ENCODE measurements around the gene NCKIPSD.

The NCKIPSD gene

DNA sequence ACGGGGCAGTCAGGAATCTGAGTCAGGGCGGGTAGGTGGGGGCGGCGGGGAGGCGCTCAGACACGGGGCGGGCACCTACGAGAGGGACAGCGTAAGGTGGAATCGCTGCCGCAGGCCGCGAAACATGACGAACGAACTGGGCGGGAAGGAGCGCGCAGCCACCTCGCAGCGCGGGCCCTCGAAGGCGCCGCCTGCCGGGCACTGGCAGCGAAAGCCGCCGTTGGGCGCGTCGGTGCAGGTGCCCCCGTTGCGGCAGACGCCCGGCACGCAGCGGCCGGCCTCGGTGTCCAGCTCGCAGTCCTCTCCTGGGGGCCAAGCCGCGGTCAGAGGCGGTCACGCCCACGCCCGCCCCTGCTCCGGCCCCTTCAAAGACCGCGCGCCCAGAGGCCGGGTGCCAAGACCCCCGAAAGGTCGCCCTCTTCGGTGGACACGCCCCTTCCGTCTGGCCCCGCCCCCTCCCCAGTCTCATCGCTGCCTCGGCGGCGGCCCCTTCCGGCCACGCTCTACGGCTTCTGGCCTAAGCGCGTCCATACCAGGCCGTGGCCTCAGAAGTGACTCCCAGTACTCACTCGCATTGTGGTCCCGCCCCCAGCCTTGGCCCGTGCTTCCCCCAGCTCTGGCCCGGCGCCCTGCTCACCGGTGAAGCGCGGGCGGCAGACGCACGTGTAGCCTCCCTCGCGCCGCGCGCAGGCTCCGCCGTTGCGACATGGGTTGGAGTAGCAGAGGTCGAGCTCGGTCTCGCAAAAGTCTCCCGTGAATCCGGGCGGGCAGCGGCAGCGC is 29.5 kb downstream of the NCKIPSD start:
- no peak overlapping the region for H3K27ac Mint-ChIP-seq
- peak; percentile 95 for DNase-seq
- H3K9me3 Mint-ChIP-seq = peaks cover 4% of the 10 kb centered on the region
- H3K27me3 Mint-ChIP-seq (ENCODE audit: low read depth, poor library complexity) = peaks cover 13% of the 10 kb centered on the region
- peaks cover 45% of the 10 kb centered on the region for H3K36me3 Mint-ChIP-seq (ENCODE audit: low read depth)
- peak overlapping the region; percentile 61 for H3K4me3 Mint-ChIP-seq
- TF ChIP-seq, protein P1, sequence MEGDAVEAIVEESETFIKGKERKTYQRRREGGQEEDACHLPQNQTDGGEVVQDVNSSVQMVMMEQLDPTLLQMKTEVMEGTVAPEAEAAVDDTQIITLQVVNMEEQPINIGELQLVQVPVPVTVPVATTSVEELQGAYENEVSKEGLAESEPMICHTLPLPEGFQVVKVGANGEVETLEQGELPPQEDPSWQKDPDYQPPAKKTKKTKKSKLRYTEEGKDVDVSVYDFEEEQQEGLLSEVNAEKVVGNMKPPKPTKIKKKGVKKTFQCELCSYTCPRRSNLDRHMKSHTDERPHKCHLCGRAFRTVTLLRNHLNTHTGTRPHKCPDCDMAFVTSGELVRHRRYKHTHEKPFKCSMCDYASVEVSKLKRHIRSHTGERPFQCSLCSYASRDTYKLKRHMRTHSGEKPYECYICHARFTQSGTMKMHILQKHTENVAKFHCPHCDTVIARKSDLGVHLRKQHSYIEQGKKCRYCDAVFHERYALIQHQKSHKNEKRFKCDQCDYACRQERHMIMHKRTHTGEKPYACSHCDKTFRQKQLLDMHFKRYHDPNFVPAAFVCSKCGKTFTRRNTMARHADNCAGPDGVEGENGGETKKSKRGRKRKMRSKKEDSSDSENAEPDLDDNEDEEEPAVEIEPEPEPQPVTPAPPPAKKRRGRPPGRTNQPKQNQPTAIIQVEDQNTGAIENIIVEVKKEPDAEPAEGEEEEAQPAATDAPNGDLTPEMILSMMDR (IDR thresholded peaks at IDR 0.05) = peak; percentile 61
- H3K4me1 Mint-ChIP-seq = peaks cover 34% of the 10 kb centered on the region

DNA sequence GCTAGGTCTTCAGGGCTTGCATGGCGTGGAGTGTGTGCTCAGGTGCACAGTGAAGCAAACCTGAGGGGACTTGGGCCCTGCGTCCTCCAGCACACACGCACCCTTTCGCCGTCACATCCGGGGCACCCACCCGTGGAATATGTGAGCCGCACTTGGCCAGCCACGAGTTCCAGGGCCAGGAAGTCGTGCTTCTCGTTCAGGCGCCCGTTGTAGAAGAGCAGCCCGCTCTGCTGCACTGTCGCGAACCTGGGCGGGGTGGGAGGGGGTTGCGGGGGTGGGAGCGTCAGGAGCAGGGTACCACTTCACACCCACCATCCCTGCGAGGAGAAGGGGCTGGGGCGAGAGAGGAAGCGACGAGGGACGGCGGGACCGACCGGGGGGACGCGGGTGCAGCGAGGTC is 30.1 kb downstream of the NCKIPSD start:
- Mint-ChIP-seq H3K27ac (no peak overlapping the region), H3K27me3 (ENCODE audit: low read depth, poor library complexity) (peaks cover 13% of the 10 kb centered on the region), H3K4me3 (peak overlapping the region; percentile 69), H3K4me1 (peaks cover 41% of the 10 kb centered on the region), H3K36me3 (ENCODE audit: low read depth) (peaks cover 50% of the 10 kb centered on the region), H3K9me3 (peaks cover 4% of the 10 kb centered on the region)
- TF ChIP-seq, protein P1 (IDR thresholded peaks at IDR 0.05) = no peak
- no peak for DNase-seq

DNA sequence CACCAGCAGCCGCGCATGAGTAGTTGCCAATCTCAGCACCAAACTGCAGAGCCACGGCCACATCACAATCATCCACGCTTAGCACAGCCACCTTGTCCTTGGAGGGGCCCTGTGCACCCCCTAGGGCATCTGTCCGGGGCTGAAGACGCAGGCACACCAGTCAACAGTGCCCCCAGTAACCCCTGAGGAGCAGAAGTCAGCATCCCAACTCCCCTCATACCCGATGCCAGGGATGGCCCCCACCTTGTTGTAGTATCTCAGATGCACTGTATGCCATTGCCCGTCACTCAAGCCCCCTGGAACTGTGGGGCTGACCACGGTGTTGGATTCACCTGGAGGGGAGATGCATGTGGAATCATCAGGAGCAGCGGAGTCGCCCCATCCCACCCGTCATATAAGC is 30.7 kb downstream of the NCKIPSD start:
- Mint-ChIP-seq H3K9me3 (peaks cover 4% of the 10 kb centered on the region), H3K27me3 (ENCODE audit: low read depth, poor library complexity) (peaks cover 13% of the 10 kb centered on the region), H3K4me1 (peaks cover 41% of the 10 kb centered on the region), H3K27ac (no peak overlapping the region), H3K4me3 (peak overlapping the region; percentile 69), H3K36me3 (ENCODE audit: low read depth) (peaks cover 45% of the 10 kb centered on the region)
- TF ChIP-seq, protein P1 (IDR thresholded peaks at IDR 0.05) = no peak
- no peak for DNase-seq

DNA sequence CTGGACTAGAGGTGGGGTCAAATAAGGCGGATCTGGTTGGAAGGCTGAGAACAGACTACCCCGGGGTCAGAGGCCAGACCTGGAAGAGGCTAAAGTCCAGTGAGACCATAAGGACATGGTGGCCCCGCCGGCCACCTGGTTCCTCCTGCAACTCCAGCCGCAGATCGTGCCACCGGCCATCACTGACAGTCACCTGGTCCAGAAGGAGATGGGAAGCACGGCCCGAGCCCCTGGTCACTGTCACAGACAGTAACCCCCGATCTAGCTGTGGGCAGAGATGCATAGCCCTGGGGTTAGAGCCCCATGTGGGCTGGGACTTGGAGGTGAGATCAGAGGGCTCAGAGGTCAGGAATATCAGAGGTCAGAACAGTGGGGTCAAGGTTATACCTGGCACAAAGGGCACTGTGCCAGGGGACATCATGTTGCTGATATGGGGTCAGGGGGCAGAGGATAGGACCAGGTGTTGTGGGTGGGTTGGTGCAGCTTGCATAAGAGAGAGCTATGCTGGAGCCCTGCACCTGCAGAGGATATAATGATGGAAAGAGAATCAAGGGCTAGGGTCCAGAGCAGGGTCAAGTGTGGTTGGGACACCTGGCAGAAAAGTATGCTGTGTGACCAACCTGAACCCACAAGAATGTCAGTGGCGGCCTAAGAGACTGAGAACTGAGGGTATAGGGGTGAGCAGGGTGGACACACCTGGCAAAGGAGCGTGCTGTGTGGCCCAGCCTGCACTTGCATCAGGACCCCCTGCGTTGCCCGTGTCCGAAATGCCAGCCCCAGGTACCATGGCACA is 32.6 kb downstream of the NCKIPSD start:
- H3K4me3 Mint-ChIP-seq = no peak overlapping the region
- DNase-seq = no peak
- H3K27ac Mint-ChIP-seq = no peak overlapping the region
- H3K27me3 Mint-ChIP-seq (ENCODE audit: low read depth, poor library complexity) = peaks cover 13% of the 10 kb centered on the region
- peaks cover 26% of the 10 kb centered on the region for H3K36me3 Mint-ChIP-seq (ENCODE audit: low read depth)
- H3K4me1 Mint-ChIP-seq = peaks cover 41% of the 10 kb centered on the region
- H3K9me3 Mint-ChIP-seq = no peaks in the 10 kb centered on the region
- TF ChIP-seq, protein P1 (IDR thresholded peaks at IDR 0.05) = no peak

DNA sequence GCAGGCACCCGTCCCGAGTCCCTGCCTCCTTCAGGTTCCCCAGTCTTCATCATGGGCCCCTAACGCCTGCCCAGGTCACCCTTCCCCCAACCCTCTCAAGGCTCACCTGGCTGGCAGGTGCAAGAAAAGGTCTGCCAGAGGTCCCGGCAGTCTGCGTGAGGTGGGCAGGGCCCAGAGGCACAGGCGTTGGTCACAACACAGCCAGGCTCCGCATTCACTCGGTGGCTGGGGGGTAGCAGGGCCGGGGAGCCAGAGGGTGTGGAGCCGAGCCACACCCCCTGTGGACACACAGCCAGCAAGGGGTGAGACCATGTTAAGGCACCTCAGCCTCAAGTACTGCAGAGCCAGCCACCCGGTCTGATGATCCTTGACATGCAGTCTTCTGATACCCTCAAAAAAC is 33.9 kb downstream of the NCKIPSD start:
- TF ChIP-seq, protein P1 (IDR thresholded peaks at IDR 0.05) = no peak
- Mint-ChIP-seq H3K27ac (peak overlapping the region; percentile 88), H3K27me3 (ENCODE audit: low read depth, poor library complexity) (peaks cover 13% of the 10 kb centered on the region), H3K9me3 (no peaks in the 10 kb centered on the region), H3K4me1 (peaks cover 41% of the 10 kb centered on the region), H3K36me3 (ENCODE audit: low read depth) (peaks cover 19% of the 10 kb centered on the region), H3K4me3 (no peak overlapping the region)
- DNase-seq = no peak

Measured in nephron progenitor cell (in vitro differentiated cells).